H9 (cell line): Measurements from ENCODE around the gene MCF2L. TPM values are rescaled to one million over a fixed set of nuclear protein-coding genes. Genes with fewer than 3 reads are reported as not detected.

ENCODE experiments used
- DNase-seq: peaks from one replicate; pipeline ENCODE4 v3.0.0-alpha.2; 2017
- H2AFZ ChIP-seq: one replicate; pipeline ENCODE4 v1.6.1; 2013; ENCODE audit warnings: mild to moderate bottlenecking, low read length, control low read depth, moderate library complexity
- H2AK5ac ChIP-seq: 2 replicates; pipeline ENCODE4 v1.6.1; 2013; ENCODE audit warnings: low read length, control low read depth, mixed read lengths; ENCODE audit not compliant: insufficient read length
- H2BK120ac ChIP-seq: one replicate; pipeline ENCODE4 v1.6.1; 2013; ENCODE audit warnings: low read depth, mild to moderate bottlenecking, low read length, control low read depth, inconsistent platforms; ENCODE audit not compliant: poor library complexity, severe bottlenecking
- H2BK12ac ChIP-seq: 2 replicates; pipeline ENCODE4 v1.6.1; 2013; ENCODE audit warnings: low read length, control low read depth, mixed read lengths, low read depth; ENCODE audit not compliant: insufficient read length
- H2BK15ac ChIP-seq: 2 replicates; pipeline ENCODE4 v1.6.1; 2013; ENCODE audit warnings: low read depth, low read length, control low read depth
- H2BK20ac ChIP-seq: one replicate; pipeline ENCODE4 v1.6.1; 2013; ENCODE audit warnings: low read depth, mild to moderate bottlenecking, low read length, control low read depth, inconsistent platforms; ENCODE audit not compliant: poor library complexity, severe bottlenecking
- H2BK5ac ChIP-seq: 2 replicates; pipeline ENCODE4 v1.6.1; 2013; ENCODE audit warnings: low read length, control low read depth, mixed read lengths; ENCODE audit not compliant: insufficient read length
- H3K14ac ChIP-seq: 2 replicates; pipeline ENCODE4 v1.6.1; 2013; ENCODE audit warnings: low read length, control low read depth; ENCODE audit not compliant: insufficient read depth
- H3K18ac ChIP-seq: 2 replicates; pipeline ENCODE4 v1.6.1; 2013; ENCODE audit warnings: low read depth, mild to moderate bottlenecking, mixed read lengths, low read length, control low read depth; ENCODE audit not compliant: insufficient read length
- H3K23ac ChIP-seq: 2 replicates; pipeline ENCODE4 v1.6.1; 2013; ENCODE audit warnings: low read length, control low read depth, mixed read lengths, low read depth; ENCODE audit not compliant: insufficient read length
- H3K23me2 ChIP-seq: 2 replicates; pipeline ENCODE4 v1.6.1; 2013; ENCODE audit warnings: low read depth, mild to moderate bottlenecking, mixed read lengths, low read length, control low read depth; ENCODE audit not compliant: insufficient read length, poor library complexity, severe bottlenecking
- H3K27ac ChIP-seq: 2 replicates; pipeline ENCODE4 v1.5.1; 2013; ENCODE audit warnings: low read length, control low read depth, mixed read lengths, low read depth; ENCODE audit not compliant: insufficient read length
- H3K27me3 ChIP-seq: 2 replicates; pipeline ENCODE4 v1.6.1; 2013; ENCODE audit warnings: low read length, control low read depth, inconsistent platforms; ENCODE audit not compliant: insufficient read depth
- H3K4ac ChIP-seq: 2 replicates; pipeline ENCODE4 v1.6.1; 2013; ENCODE audit warnings: low read depth, mild to moderate bottlenecking, control low read depth, inconsistent platforms, low read length, moderate library complexity
- H3K4me1 ChIP-seq: 2 replicates; pipeline ENCODE4 v1.6.1; 2013; ENCODE audit warnings: low read length, control low read depth, inconsistent platforms; ENCODE audit not compliant: insufficient read depth
- H3K4me2 ChIP-seq: 2 replicates; pipeline ENCODE4 v1.6.1; 2013; ENCODE audit warnings: low read length, control low read depth, mixed read lengths; ENCODE audit not compliant: insufficient read length, insufficient read depth
- H3K56ac ChIP-seq: 2 replicates; pipeline ENCODE4 v1.6.1; 2013; ENCODE audit warnings: low read depth, mild to moderate bottlenecking, mixed read lengths, low read length, control low read depth; ENCODE audit not compliant: insufficient read length
- H3K79me1 ChIP-seq: 2 replicates; pipeline ENCODE4 v1.6.1; 2013; ENCODE audit warnings: low read depth, mild to moderate bottlenecking, moderate library complexity, low read length, control low read depth, inconsistent platforms; ENCODE audit not compliant: insufficient read depth, poor library complexity, severe bottlenecking
- H3K79me2 ChIP-seq: 2 replicates; pipeline ENCODE4 v1.6.1; 2013; ENCODE audit warnings: low read length, control low read depth, inconsistent platforms; ENCODE audit not compliant: insufficient read depth
- H3K9ac ChIP-seq: 2 replicates; pipeline ENCODE4 v1.6.1; 2013; ENCODE audit warnings: low read length, control low read depth, mixed read lengths; ENCODE audit not compliant: insufficient read length; ENCODE audit errors: extremely low read depth
- H3K9me3 ChIP-seq: one replicate; pipeline ENCODE4 v1.6.1; 2013; ENCODE audit warnings: low read depth, low read length, inconsistent platforms; ENCODE audit not compliant: control insufficient read depth
- H3T11ph ChIP-seq: one replicate; pipeline ENCODE4 v1.6.1; 2013; ENCODE audit warnings: mild to moderate bottlenecking, low read length, control low read depth, inconsistent platforms
- H4K20me1 ChIP-seq: one replicate; pipeline ENCODE4 v1.6.1; 2013; ENCODE audit not compliant: control insufficient read depth, insufficient read length, insufficient read depth
- H4K5ac ChIP-seq: 2 replicates; pipeline ENCODE4 v1.6.1; 2013; ENCODE audit warnings: low read depth, mild to moderate bottlenecking, mixed read lengths, low read length, control low read depth; ENCODE audit not compliant: insufficient read length
- H4K8ac ChIP-seq: replicated peaks from 2 replicates; pipeline ENCODE4 v1.6.1; 2013; ENCODE audit warnings: low read length, control low read depth, mixed read lengths, low read depth; ENCODE audit not compliant: insufficient read length
- H4K91ac ChIP-seq: 2 replicates; pipeline ENCODE4 v1.6.1; 2013; ENCODE audit warnings: low read depth, mild to moderate bottlenecking, moderate library complexity, mixed read lengths, low read length, control low read depth; ENCODE audit not compliant: insufficient read length
- H3K27ac Mint-ChIP-seq, 3 experiments: 2 replicates in 2 of 3; 3 replicates in 1 of 3; pipeline ENCODE4 v1.8.0; 2020 to 2021; ENCODE audit warnings: mixed read lengths in 3 of 3, mild to moderate bottlenecking in 1 of 3, moderate library complexity in 1 of 3
- H3K27me3 Mint-ChIP-seq: 2 replicates; pipeline ENCODE4 v1.8.0; 2021; ENCODE audit warnings: low read depth, mild to moderate bottlenecking, moderate library complexity, mixed read lengths
- H3K36me3 Mint-ChIP-seq, 3 experiments: 2 replicates in 2 of 3; 3 replicates in 1 of 3; pipeline ENCODE4 v1.8.0; 2020 to 2021; ENCODE audit warnings: low read depth in 3 of 3, mixed read lengths in 3 of 3; ENCODE audit not compliant: insufficient read depth in 1 of 3
- H3K4me1 Mint-ChIP-seq, 2 experiments: 2 replicates each; pipeline ENCODE4 v1.8.0; 2020; ENCODE audit warnings: mixed read lengths in 2 of 2
- H3K4me3 Mint-ChIP-seq, 2 experiments: 2 replicates in 1 of 2; 3 replicates in 1 of 2; pipeline ENCODE4 v1.8.0; 2020 to 2021; ENCODE audit warnings: mild to moderate bottlenecking in 2 of 2, mixed read lengths in 2 of 2, moderate library complexity in 1 of 2
- H3K9me3 Mint-ChIP-seq, 2 experiments: 2 replicates in 1 of 2; 3 replicates in 1 of 2; pipeline ENCODE4 v1.8.0; 2020; ENCODE audit warnings: mild to moderate bottlenecking in 2 of 2, mixed read lengths in 2 of 2, moderate library complexity in 1 of 2
- WGBS: extraction: QIAGEN DNeasy Blood & Tissue Kit; methylation state at CpG from one replicate; pipeline ENCODE4 v1.1.7; 2013; ENCODE audit warnings: missing lambda C conversion rate, low lambda C conversion rate, mixed read lengths; ENCODE audit not compliant: insufficient read length; ENCODE audit errors: extremely low coverage; 5-methylcytosine and 5-hydroxymethylcytosine counted together
- total RNA-seq: library from RNA; stranded (reverse); gene quantifications from 2 replicates; pipeline ENCODE4 v1.2.1, GENCODE V29; 2021
- TF ChIP-seq, protein P1 (sequence below): fragments of 200-600 bp; sonication (generic); conservative IDR thresholded peaks from 3 replicates; pipeline ENCODE4 v1.8.0; 2021; ENCODE audit warnings: antibody characterized with exemption, mild to moderate bottlenecking

Gene MCF2L
- total RNA-seq, 1 experiment from 2014 or later = 18.5 TPM

DNA sequence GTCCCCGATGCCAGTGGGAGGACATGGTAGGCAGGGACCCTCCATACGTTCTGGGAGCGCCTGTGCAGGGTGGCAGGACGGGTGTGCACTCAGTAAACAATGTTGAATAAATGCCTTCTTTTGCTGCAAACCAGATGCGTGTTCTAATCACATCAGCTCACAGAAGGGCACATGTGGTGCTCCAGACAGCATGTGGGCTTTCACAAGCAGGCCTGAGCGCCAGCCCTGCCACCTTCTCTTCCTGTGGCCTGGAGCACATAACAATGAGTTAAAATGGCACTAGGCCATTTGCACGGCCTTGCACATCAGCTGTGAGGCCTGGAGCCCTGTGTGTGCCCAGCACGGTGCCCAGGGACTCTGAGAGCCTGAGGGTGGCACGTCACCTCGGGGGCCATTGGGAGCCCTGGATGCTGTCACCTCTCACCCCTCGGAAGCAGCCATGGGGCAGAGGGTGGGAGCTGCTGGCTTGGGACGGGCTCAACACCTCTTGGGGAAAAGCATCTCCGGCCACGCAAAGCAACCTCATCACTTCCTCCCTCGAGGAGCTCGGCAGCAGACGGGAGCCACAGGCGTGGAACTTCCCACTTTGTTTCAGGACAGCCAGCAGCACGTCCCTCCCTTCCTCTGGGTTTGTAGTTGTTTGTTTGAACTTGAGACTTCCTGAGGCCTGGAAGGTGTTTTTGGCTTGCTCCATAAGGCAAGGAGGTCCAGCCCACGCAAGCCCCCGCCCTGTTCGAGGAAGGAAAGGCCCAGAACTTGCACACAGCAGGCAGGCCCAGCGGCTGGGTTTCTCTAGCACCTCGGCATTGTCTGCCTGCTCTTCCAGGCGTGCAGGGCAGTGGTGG lies 9.8 kb downstream of the MCF2L start:
- H3K36me3 Mint-ChIP-seq = no peaks in the 10 kb centered on the region; a peak in 1 of 7 replicates
- Histone ChIP-seq H3K23ac (no peak overlapping the region), H3K79me2 (no peaks in the 10 kb centered on the region), H2AK5ac (no peak overlapping the region), H3K9me3 (no peaks in the 10 kb centered on the region), H2BK15ac (no peak overlapping the region), H3K56ac (no peak overlapping the region), H3K79me1 (no peaks in the 10 kb centered on the region), H4K91ac (no peak overlapping the region), H2BK120ac (no peak overlapping the region), H3K27ac (no peak overlapping the region), H3K4me2 (no peak overlapping the region), H3K14ac (peak overlapping the region; percentile 12; the same call in 1 of the 2 replicates), H2BK20ac (no peak overlapping the region), H3T11ph (no peak overlapping the region), H2BK5ac (no peak overlapping the region), H4K8ac (no peak overlapping the region), H2BK12ac (no peak overlapping the region), H3K18ac (no peak overlapping the region), H3K27me3 (no peaks in the 10 kb centered on the region), H3K4me1 (no peaks in the 10 kb centered on the region), H4K5ac (no peak overlapping the region), H2AFZ (no peak overlapping the region), H3K9ac (no peak overlapping the region), H3K4ac (no peak overlapping the region), H4K20me1 (no peaks in the 10 kb centered on the region), H3K23me2 (no peaks in the 10 kb centered on the region)
- no peak for DNase-seq
- H3K9me3 Mint-ChIP-seq = no peaks in the 10 kb centered on the region
- whole genome bisulfite sequencing = no CpG with 5 or more reads among the region's 25 CpGs
- TF ChIP-seq, protein P1, sequence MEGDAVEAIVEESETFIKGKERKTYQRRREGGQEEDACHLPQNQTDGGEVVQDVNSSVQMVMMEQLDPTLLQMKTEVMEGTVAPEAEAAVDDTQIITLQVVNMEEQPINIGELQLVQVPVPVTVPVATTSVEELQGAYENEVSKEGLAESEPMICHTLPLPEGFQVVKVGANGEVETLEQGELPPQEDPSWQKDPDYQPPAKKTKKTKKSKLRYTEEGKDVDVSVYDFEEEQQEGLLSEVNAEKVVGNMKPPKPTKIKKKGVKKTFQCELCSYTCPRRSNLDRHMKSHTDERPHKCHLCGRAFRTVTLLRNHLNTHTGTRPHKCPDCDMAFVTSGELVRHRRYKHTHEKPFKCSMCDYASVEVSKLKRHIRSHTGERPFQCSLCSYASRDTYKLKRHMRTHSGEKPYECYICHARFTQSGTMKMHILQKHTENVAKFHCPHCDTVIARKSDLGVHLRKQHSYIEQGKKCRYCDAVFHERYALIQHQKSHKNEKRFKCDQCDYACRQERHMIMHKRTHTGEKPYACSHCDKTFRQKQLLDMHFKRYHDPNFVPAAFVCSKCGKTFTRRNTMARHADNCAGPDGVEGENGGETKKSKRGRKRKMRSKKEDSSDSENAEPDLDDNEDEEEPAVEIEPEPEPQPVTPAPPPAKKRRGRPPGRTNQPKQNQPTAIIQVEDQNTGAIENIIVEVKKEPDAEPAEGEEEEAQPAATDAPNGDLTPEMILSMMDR = no peak
- H3K4me1 Mint-ChIP-seq = peaks cover 7 to 16% of the 10 kb centered on the region in 2 experiments; a peak in 3 of 4 replicates
- H3K4me3 Mint-ChIP-seq = no peak overlapping the region
- no peaks in the 10 kb centered on the region; the same call in 1 of the 2 replicates for H3K27me3 Mint-ChIP-seq
- peak overlapping the region in 1 of 3 experiments; percentile 35; a peak in 1 of 7 replicates for H3K27ac Mint-ChIP-seq
